Naive thymus-derived CD8-positive, alpha-beta T cell (primary cell): Measurements from ENCODE around the gene ATG4D. TPM values are rescaled to one million over a fixed set of nuclear protein-coding genes. Genes with fewer than 3 reads are reported as not detected.
"Not testable (repeated sequence)": the region's sequence is repeated elsewhere in the genome, so short reads cannot be mapped to it uniquely, and the experiment has no call there.

Experiments
- ATAC-seq, 2 donors: fragments of 150-1000 bp; cut with Tn5 transposase in 1 of 2; sonication (Bioruptor Pico), chemical (Tn5 transposase) in 1 of 2; 1 replicate in 1 of 2; 2 replicates in 1 of 2; pipeline ENCODE4 v1.10.0; 2021; ENCODE audit warnings: mild to moderate bottlenecking in 2 of 2, moderate library complexity in 2 of 2
- POLR2A ChIA-PET: fragments of 350-600 bp; sonication (Branson Sonifier 250); formaldehyde crosslinking; loops from one replicate; lab custom pipeline; 2021; ENCODE audit warnings: antibody characterized with exemption; lab: Charles Lee
- DNase-seq, 10 donors: peaks; one replicate each; pipeline versions ENCODE4 v3.0.0 to v3.0.0-alpha.2; 2020 to 2022
- H3K27ac Mint-ChIP-seq, 10 donors: one replicate each; pipeline ENCODE4 v1.8.0; 2020 to 2022; ENCODE audit warnings: mild to moderate bottlenecking in 10 of 10, mixed read lengths in 10 of 10, moderate library complexity in 4 of 10, inconsistent platforms in 1 of 10
- H3K27me3 Mint-ChIP-seq, 5 donors: one replicate each; pipeline ENCODE4 v1.8.0; 2021 to 2022; ENCODE audit warnings: mixed read lengths in 5 of 5
- H3K36me3 Mint-ChIP-seq, 3 donors: one replicate each; pipeline ENCODE4 v1.8.0; 2020 to 2022; ENCODE audit warnings: mixed read lengths in 3 of 3, mild to moderate bottlenecking in 2 of 3, inconsistent platforms in 1 of 3
- H3K4me1 Mint-ChIP-seq, 4 donors: one replicate each; pipeline ENCODE4 v1.8.0; 2021 to 2022; ENCODE audit warnings: mixed read lengths in 4 of 4
- H3K4me3 Mint-ChIP-seq, 10 donors: one replicate each; pipeline ENCODE4 v1.8.0; 2020 to 2022; ENCODE audit warnings: mild to moderate bottlenecking in 10 of 10, mixed read lengths in 10 of 10, moderate library complexity in 6 of 10, inconsistent platforms in 1 of 10
- H3K9me3 Mint-ChIP-seq, 9 donors: one replicate each; pipeline ENCODE4 v1.8.0; 2020 to 2022; ENCODE audit warnings: mixed read lengths in 9 of 9, mild to moderate bottlenecking in 3 of 9, inconsistent platforms in 1 of 9, moderate library complexity in 1 of 9
- polyA plus RNA-seq, 3 donors: library from polyadenylated mRNA; unstranded; fragments of 300-500 nt; fragmentation: Illumina TruSeq; gene quantifications; one replicate each; pipeline ENCODE4 v1.2.3, GENCODE V29; 2021
- total RNA-seq, 8 experiments: library from RNA in 2 of 8; stranded (reverse) in 2 of 8; gene quantifications; one replicate each; pipeline ENCODE4 v1.2.3 and lab custom pipeline; 2021 to 2026

The ATG4D gene
- total and polyA plus RNA-seq, 5 experiments from 2014 or later, result 9.2 to 53.4 (median 19.3) TPM

DNA sequence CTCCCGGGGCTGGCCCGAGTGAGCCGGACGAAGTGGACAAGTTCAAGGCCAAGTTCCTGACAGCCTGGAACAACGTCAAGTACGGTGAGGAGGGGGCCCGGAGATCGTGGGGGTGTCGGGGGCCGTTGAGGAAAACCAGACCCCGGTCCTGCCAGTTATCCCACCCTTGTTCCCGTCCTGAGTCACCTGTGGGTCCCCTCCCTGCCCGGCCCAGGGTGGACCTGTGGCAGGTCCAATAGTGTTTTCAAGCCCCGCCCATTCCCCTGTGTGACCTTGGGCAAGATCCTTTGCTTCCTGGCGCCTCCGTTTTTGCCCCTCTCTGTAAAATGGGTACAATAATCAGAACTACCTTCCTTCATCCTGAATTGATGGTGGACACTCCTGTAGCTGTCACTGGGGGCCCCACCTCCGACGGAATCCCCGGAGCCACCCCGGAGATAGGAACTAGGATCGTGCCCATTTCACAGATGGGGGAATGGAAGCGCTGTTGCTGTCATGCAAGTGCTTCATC is 593 bp downstream of the ATG4D start:
- H3K27me3 Mint-ChIP-seq, result peaks cover 0 to 5% (median 3%) of the 10 kb centered on the region in 5 donors
- no peak for ATAC-seq
- H3K36me3 Mint-ChIP-seq, result peaks cover 0 to 16% (median 5%) of the 10 kb centered on the region in 3 donors
- peak overlapping the region; percentile 79 to 92 (median 88) for H3K4me3 Mint-ChIP-seq
- H3K4me1 Mint-ChIP-seq, result peaks cover 9 to 29% (median 14%) of the 10 kb centered on the region in 4 donors
- peak in 1 of 10 donors; percentile 66 for DNase-seq
- POLR2A ChIA-PET, result interaction anchor here (0.6 to 3.8 kb wide), 2 partner anchors 10 to 412 kb away, joined by 4 to 31 read pairs; no protein-coding TSS in a partner anchor
- peak overlapping the region; percentile 82 to 95 (median 91) for H3K27ac Mint-ChIP-seq
- no peaks in the 10 kb centered on the region for H3K9me3 Mint-ChIP-seq

GRCh38 chr19:10544753-10545251 is 1.1 kb downstream of the ATG4D start:
- ATAC-seq, result no peak
- Mint-ChIP-seq H3K36me3 (peaks cover 0 to 20% (median 5%) of the 10 kb centered on the region in 3 donors), H3K4me3 (peak overlapping the region; percentile 79 to 92 (median 88)), H3K27me3 (peaks cover 0 to 4% (median 3%) of the 10 kb centered on the region in 5 donors), H3K9me3 (no peaks in the 10 kb centered on the region), H3K4me1 (peaks cover 9 to 29% (median 14%) of the 10 kb centered on the region in 4 donors), H3K27ac (peak overlapping the region; percentile 82 to 95 (median 91))
- DNase-seq, result peak in 1 of 10 donors; percentile 11
- POLR2A ChIA-PET, result interaction anchor here (0.6 to 3.8 kb wide), 3 partner anchors 9 to 412 kb away, joined by 4 to 31 read pairs (median 6); no protein-coding TSS in a partner anchor

DNA sequence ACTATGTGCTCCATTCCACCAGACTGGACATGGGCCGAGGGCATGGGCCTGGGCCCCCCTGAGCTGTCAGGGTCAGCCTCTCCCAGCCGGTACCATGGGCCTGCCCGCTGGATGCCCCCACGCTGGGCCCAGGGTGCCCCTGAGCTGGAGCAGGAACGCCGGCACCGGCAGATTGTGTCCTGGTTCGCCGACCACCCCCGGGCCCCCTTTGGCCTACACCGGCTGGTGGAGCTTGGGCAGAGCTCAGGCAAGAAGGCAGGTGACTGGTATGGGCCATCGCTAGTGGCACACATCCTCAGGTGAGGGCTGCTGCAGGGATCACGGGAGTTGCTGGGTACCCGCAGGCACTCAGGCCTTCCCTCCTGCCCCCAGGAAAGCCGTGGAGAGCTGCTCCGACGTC is 3.1 kb downstream of the ATG4D start:
- peaks cover 0 to 39% (median 5%) of the 10 kb centered on the region in 3 donors for H3K36me3 Mint-ChIP-seq
- H3K4me3 Mint-ChIP-seq, result no peak overlapping the region
- peaks cover 7 to 41% (median 21%) of the 10 kb centered on the region in 4 donors for H3K4me1 Mint-ChIP-seq
- peaks cover 0 to 2% (median 0%) of the 10 kb centered on the region in 9 donors for H3K9me3 Mint-ChIP-seq
- no peak overlapping the region for H3K27ac Mint-ChIP-seq
- POLR2A ChIA-PET, result interaction anchor here (1.3 to 3.4 kb wide), 2 partner anchors 17 to 20 kb away, joined by 6 to 17 read pairs; partner anchors contain the start of gene KRI1
- DNase-seq, result no peak
- ATAC-seq, result no peak
- no peaks in the 10 kb centered on the region for H3K27me3 Mint-ChIP-seq

DNA sequence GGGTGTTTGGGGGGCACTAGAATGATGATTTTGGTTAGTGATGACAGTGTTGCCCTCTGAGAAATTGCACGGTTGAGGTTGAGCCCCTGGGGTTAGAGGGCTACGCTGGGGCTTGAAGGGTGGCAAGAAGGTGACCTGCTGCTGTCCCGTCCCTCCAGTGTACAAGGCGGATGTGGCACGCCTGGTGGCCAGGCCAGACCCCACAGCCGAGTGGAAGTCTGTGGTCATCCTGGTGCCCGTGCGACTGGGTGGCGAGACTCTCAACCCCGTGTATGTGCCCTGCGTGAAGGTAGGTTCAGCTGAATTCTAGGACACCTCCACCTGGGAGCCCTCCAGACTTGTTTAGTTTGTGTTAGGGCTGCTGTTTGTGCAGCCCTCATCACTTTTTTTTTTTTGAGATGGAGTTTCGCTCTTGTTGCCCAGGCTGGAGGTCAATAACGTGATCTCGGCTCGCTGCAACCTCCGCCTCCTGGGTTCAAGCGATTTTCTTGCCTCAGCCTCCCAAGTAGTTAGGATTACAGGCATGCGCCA is 5.1 kb downstream of the ATG4D start:
- POLR2A ChIA-PET, result interaction anchor here (1.4 to 8.1 kb wide), 2 partner anchors 13 to 21 kb away, joined by 7 to 159 read pairs; partner anchors contain the start of genes CDKN2D and KRI1
- DNase-seq, result no peak
- Mint-ChIP-seq H3K4me3 (peak overlapping the region in 1 of 10 donors; percentile 10), H3K9me3 (peaks cover 0 to 2% (median 0%) of the 10 kb centered on the region in 9 donors), H3K27ac (peak overlapping the region in 1 of 10 donors; percentile 4), H3K27me3 (no peaks in the 10 kb centered on the region), H3K4me1 (peaks cover 11 to 55% (median 37%) of the 10 kb centered on the region in 4 donors), H3K36me3 (peaks cover 0 to 55% (median 8%) of the 10 kb centered on the region in 3 donors)
- no peak for ATAC-seq

GRCh38 chr19:10549733-10550132 is 6.0 kb downstream of the ATG4D start:
- no peak overlapping the region for H3K4me3 Mint-ChIP-seq
- peaks cover 0 to 62% (median 8%) of the 10 kb centered on the region in 3 donors for H3K36me3 Mint-ChIP-seq
- H3K27me3 Mint-ChIP-seq, result no peaks in the 10 kb centered on the region
- peaks cover 0 to 2% (median 0%) of the 10 kb centered on the region in 9 donors for H3K9me3 Mint-ChIP-seq
- ATAC-seq, result no peak
- DNase-seq, result no peak
- peak overlapping the region in 2 of 10 donors; percentile 40 to 75 for H3K27ac Mint-ChIP-seq
- H3K4me1 Mint-ChIP-seq, result peaks cover 16 to 59% (median 43%) of the 10 kb centered on the region in 4 donors
- POLR2A ChIA-PET, result interaction anchor here (8.1 kb wide), 1 partner anchor 20 kb away, joined by 159 read pairs; the partner anchor contains the start of genes CDKN2D and KRI1

DNA sequence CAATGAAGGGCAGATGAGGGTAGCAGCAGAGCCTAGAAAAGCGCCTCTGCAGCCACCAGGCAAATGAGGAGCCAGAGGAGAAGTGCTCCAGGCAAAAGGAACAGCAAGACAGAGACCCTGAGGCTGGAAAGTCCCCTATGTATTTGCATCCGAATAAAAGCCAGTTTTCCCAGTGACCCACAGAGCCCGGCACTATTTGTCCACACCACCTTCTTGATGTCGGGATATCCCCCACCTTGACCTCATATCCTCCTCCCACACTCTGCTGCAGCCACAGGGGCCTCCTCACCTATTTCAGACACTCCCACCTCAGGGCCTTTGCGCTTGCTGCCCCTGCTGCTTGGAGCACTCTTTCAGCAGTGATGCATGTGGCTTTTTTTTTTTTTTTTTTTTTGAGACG is 6.6 kb downstream of the ATG4D start:
- ATAC-seq, result no peak
- H3K4me3 Mint-ChIP-seq, result peak overlapping the region in 1 of 10 donors; percentile 10
- POLR2A ChIA-PET, result interaction anchor here (5.1 to 8.1 kb wide), 2 partner anchors 12 to 19 kb away, joined by 35 to 159 read pairs; partner anchors contain the start of genes CDKN2D and KRI1
- peaks cover 0 to 2% (median 0%) of the 10 kb centered on the region in 9 donors for H3K9me3 Mint-ChIP-seq
- peaks cover 13 to 59% (median 43%) of the 10 kb centered on the region in 4 donors for H3K4me1 Mint-ChIP-seq
- no peak for DNase-seq
- peak overlapping the region in 6 of 10 donors; percentile 15 to 90 (median 40) for H3K27ac Mint-ChIP-seq
- H3K27me3 Mint-ChIP-seq, result no peaks in the 10 kb centered on the region
- peaks cover 0 to 63% (median 8%) of the 10 kb centered on the region in 3 donors for H3K36me3 Mint-ChIP-seq

DNA sequence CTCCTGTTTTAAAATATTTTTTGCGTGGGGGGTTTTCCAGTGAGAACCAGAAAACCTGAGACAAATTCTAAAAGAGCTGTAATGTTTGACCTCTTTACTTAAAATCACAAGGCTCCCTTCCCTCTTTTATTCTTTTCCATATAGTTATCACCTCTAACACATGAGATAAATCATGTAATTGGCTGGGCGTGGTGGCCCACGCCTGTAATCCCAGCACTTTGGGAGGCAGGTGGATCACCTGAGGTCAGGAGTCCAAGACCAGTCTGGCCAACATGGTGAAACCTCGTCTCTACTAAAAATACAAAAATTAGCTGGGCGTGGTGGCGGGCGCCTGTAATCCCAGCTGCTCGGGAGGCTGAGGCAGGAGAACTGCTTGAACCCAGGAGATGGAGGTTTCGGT is 7.3 kb downstream of the ATG4D start:
- H3K36me3 Mint-ChIP-seq, result peaks cover 0 to 69% (median 8%) of the 10 kb centered on the region in 3 donors
- H3K4me1 Mint-ChIP-seq, result peaks cover 15 to 62% (median 50%) of the 10 kb centered on the region in 4 donors
- POLR2A ChIA-PET, result interaction anchor here (1.1 to 8.1 kb wide), 4 partner anchors 10 to 73 kb away, joined by 3 to 159 read pairs (median 20); partner anchors contain the start of genes CDKN2D and KRI1
- H3K9me3 Mint-ChIP-seq, DNase-seq, H3K27me3 Mint-ChIP-seq, ATAC-seq: not testable (repeated sequence)
- peak overlapping the region in 2 of 10 donors; percentile 26 to 49 for H3K4me3 Mint-ChIP-seq
- H3K27ac Mint-ChIP-seq, result peak overlapping the region in 7 of 10 donors; percentile 41 to 95 (median 49)

DNA sequence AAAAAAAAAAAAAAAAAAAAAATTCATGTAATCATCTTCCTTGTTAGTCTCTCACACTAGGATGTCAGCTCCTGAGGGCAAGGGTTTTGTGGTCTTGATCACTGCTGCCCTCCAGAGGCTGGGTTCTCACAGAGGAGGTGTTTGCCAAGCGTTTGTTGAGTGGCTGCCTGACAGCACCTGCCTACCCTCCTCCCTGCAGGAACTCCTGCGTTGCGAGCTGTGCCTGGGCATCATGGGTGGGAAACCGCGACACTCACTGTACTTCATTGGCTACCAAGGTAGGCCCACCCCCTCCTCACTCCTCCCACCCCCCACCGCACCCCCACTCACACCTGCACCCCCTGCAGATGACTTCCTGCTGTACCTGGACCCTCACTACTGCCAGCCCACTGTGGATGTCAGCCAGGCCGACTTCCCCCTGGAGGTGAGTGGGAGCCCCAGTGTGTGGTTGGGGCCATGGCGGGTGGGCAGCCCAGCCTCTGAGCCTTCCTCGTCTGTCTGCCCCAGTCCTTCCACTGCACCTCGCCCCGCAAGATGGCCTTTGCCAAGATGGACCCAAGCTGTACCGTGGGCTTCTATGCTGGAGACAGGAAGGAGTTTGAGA is 8.1 kb downstream of the ATG4D start:
- H3K36me3 Mint-ChIP-seq, result peaks cover 0 to 74% (median 8%) of the 10 kb centered on the region in 3 donors
- DNase-seq (peak in 2 of 10 donors; percentile 24 to 27), ATAC-seq (no peak)
- POLR2A ChIA-PET, result interaction anchor here (0.6 to 8.1 kb wide), 9 partner anchors 8 to 310 kb away, joined by 3 to 159 read pairs (median 5); partner anchors contain the start of genes ATG4D, CDKN2D and KRI1
- peak overlapping the region in 7 of 10 donors; percentile 19 to 73 (median 48) for H3K4me3 Mint-ChIP-seq
- H3K4me1 Mint-ChIP-seq, result peaks cover 15 to 65% (median 53%) of the 10 kb centered on the region in 4 donors
- peak overlapping the region in 9 of 10 donors; percentile 19 to 95 (median 79) for H3K27ac Mint-ChIP-seq
- H3K27me3 Mint-ChIP-seq, result no peaks in the 10 kb centered on the region
- peaks cover 0 to 2% (median 0%) of the 10 kb centered on the region in 9 donors for H3K9me3 Mint-ChIP-seq

DNA sequence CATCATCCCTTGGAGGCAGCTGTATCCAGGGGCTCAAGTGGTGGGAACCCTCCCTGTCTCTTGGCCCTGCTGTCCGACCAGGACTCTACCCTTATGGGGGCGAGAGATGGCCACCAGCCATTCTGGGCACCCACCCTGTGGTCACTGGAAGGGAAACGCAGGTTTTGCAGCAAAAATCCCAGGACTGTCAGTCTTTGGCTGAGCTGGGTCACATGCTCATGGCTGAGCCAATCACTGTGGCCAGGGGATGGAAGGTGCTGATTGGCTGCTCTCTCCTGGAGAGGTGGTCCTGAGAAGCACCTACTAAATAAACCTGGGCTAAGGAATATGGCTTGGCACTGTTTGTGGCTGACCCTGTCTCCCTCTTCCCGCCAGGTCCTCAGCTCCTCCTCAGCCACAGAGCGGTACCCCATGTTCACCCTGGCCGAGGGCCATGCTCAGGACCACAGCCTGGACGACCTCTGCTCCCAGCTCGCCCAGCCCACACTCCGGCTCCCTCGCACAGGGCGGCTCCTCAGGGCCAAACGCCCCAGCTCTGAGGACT is 8.9 kb downstream of the ATG4D start:
- DNase-seq (peak in 1 of 10 donors; percentile 27), ATAC-seq (no peak)
- Mint-ChIP-seq H3K27me3 (no peaks in the 10 kb centered on the region), H3K9me3 (peaks cover 0 to 2% (median 0%) of the 10 kb centered on the region in 9 donors), H3K4me1 (peaks cover 15 to 63% (median 52%) of the 10 kb centered on the region in 4 donors), H3K27ac (peak overlapping the region; percentile 75 to 99 (median 92)), H3K4me3 (peak overlapping the region in 8 of 10 donors; percentile 20 to 89 (median 78)), H3K36me3 (peaks cover 0 to 74% (median 8%) of the 10 kb centered on the region in 3 donors)
- POLR2A ChIA-PET, result interaction anchor here (0.5 to 8.1 kb wide), 11 partner anchors 8 to 191 kb away, joined by 3 to 159 read pairs (median 5); partner anchors contain the start of genes ATG4D, CDKN2D, KRI1 and QTRT1

GRCh38 chr19:10553087-10553667 is 9.5 kb downstream of the ATG4D start:
- peaks cover 0 to 2% (median 0%) of the 10 kb centered on the region in 9 donors for H3K9me3 Mint-ChIP-seq

GRCh38 chr19:10553943-10554381 is 10.3 kb downstream of the ATG4D start:
- Mint-ChIP-seq H3K27me3 (no peaks in the 10 kb centered on the region), H3K4me3 (peak overlapping the region; percentile 61 to 89 (median 80)), H3K36me3 (peaks cover 0 to 81% (median 6%) of the 10 kb centered on the region in 3 donors), H3K4me1 (peaks cover 18 to 70% (median 55%) of the 10 kb centered on the region in 4 donors), H3K9me3 (peaks cover 0 to 2% (median 0%) of the 10 kb centered on the region in 9 donors), H3K27ac (peak overlapping the region; percentile 91 to 99 (median 95))
- DNase-seq, result peak; percentile 44 to 88 (median 76)
- peak; percentile 90 to 92 for ATAC-seq
- POLR2A ChIA-PET, result interaction anchor here (0.8 to 8.1 kb wide), 7 partner anchors 9 to 147 kb away, joined by 3 to 159 read pairs (median 9); partner anchors contain the start of genes ATG4D, CDKN2D, KRI1 and QTRT1

More at GRCh38 chr19:10553087-10553667, 9.5 kb downstream of the ATG4D start:
- DNase-seq (peak in 4 of 10 donors; percentile 22 to 44 (median 28)), ATAC-seq (no peak)
- Mint-ChIP-seq H3K27ac (peak overlapping the region; percentile 91 to 99 (median 95)), H3K27me3 (no peaks in the 10 kb centered on the region), H3K4me1 (peaks cover 17 to 66% (median 54%) of the 10 kb centered on the region in 4 donors), H3K36me3 (peaks cover 0 to 78% (median 8%) of the 10 kb centered on the region in 3 donors), H3K4me3 (peak overlapping the region; percentile 61 to 89 (median 80))
- POLR2A ChIA-PET, result interaction anchor here (0.5 to 8.1 kb wide), 11 partner anchors 9 to 190 kb away, joined by 3 to 159 read pairs (median 5); partner anchors contain the start of genes ATG4D, CDKN2D, KRI1 and QTRT1
